KOPT-K1 (cell line): ENCODE measurements around the gene AGAP1.

Experiments used
- H3K27ac ChIP-seq: fragments of 200-600 bp; sonication (generic); 2 replicates; pipeline ENCODE4 v1.5.1; 2016; ENCODE audit warnings: antibody characterized with exemption, mild to moderate bottlenecking, low read depth, low read length; ENCODE audit not compliant: poor library complexity, severe bottlenecking
- H3K36me3 ChIP-seq: fragments of 200-600 bp; sonication (generic); 2 replicates; pipeline ENCODE4 v1.5.1; 2017; ENCODE audit warnings: antibody characterized with exemption, mild to moderate bottlenecking, low read length, moderate library complexity; ENCODE audit not compliant: insufficient read depth
- H3K9me3 ChIP-seq: fragments of 200-600 bp; sonication (generic); 2 replicates; pipeline ENCODE4 v1.5.1; 2017; ENCODE audit warnings: antibody characterized with exemption, low read length, mild to moderate bottlenecking; ENCODE audit not compliant: insufficient read depth, poor library complexity, severe bottlenecking

The AGAP1 gene

DNA sequence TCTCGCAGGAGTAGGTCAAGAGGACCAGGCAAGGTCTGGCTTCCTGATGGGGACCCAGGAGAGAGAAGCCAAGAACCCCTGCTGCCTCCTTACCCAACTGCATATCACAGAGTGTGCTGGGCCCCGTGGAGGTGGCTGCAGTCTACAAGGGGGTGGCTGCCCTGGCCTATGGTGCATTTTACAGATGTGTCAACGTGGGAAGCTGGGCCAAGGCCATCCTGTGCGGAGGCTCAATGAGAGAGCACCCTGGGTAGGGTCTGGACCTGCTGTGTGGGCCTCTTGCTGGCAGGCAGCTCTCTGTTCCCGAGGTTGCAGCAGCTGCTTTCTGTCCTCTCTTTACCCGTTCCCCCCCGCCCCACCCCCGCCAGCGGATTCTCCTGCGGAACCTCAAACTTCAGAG, 612.9 kb downstream of the AGAP1 start:
- Histone ChIP-seq H3K9me3 (no peaks in the 10 kb centered on the region), H3K36me3 (no peaks in the 10 kb centered on the region), H3K27ac (no peak overlapping the region)

DNA sequence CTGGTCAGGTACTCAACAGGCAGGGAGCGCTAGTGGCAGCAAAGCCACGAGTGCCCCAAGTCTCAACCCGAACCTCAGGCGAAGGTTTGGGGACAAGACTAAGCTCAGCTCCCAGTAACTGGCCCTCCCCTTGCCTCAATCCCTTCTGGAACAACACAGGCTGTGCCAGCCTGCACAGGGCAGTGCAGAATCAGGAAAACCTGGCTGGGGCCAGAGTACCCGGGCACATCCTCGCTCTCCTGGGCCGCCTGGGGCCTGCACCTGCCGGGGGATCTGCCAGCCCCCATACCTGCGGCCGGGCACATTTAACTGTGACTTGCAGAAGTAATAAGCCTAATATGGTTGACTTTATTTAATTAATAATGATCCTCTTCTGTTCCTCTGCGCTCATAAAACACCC, 613.7 kb downstream of the AGAP1 start:
- no peak overlapping the region for H3K27ac ChIP-seq
- H3K36me3 ChIP-seq, result no peaks in the 10 kb centered on the region
- H3K9me3 ChIP-seq, result no peaks in the 10 kb centered on the region

DNA sequence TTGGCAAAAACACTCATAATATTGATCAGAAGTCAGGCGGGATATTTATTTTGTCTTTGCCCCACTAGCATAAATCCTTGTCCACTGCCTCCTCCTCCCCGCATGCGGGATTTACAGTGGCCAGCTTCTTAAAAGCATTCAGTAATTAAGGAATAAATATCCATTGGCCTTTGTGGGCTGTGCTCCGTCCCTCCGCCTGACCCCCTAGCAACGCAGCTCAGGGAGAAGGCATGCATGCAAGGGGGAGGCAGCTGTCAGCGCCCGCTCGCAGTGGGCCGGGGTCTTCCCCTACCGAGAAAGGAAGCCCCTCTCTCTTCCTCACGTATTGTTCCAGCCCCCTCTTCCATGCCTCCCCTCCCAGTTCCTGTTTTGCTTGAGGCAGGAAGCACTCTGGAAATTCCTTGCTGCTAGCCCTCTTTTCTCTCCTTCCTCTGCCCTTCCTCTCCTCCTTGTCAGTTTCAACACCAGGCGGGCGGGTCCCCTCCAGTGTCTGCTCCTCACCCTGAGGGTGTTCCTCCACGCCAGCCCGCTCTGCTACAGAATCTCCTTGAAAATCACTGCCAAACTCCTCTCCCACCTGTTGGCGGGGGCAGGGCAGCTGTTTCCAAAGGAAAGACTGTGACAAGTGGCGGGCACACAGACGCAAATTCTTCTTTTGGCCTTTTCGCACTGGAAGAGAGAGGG, 614.2 kb downstream of the AGAP1 start:
- no peaks in the 10 kb centered on the region for H3K9me3 ChIP-seq
- no peaks in the 10 kb centered on the region for H3K36me3 ChIP-seq
- H3K27ac ChIP-seq, result no peak overlapping the region

DNA sequence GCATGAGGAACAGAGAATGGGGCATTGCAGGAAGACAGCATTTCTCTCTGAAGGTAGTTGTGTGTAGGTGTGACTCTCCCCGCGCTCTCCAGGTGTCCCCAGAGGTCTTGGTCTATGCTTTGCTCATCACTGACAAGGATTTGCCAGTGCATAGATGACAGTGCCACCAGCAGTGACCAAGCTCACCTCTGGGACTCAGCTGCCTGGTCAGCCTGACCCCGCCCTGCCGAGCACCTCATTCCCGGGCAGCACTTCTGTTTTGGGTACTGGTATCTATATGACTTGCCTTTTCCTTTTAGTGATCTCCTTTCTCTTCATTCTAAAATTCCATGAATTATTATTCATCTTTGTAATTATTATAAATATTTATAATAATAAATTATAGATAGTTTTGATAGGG, 615.2 kb downstream of the AGAP1 start:
- Histone ChIP-seq H3K27ac (no peak overlapping the region), H3K36me3 (no peaks in the 10 kb centered on the region), H3K9me3 (no peaks in the 10 kb centered on the region)

DNA sequence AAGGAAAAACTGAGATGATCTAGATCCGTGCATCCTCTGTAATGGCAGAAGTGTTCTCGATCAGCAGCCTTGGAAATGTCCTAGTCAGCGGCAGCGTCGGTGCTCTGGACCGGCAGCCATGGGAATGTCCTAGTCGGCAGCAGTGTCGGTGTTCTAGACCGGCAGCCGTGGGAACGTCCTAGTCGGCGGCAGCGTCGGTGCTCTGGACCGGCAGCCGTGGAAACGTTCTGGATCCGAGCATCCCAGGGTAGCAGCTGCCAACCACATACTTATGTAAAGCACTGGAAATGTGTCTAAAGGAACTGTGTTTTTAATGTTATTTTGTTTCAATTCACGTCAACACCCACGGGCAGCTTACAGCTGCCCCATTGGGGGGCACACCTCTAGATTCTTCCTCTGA, 615.6 kb downstream of the AGAP1 start:
- H3K9me3 ChIP-seq, result no peaks in the 10 kb centered on the region
- H3K36me3 ChIP-seq, result no peaks in the 10 kb centered on the region
- H3K27ac ChIP-seq, result no peak overlapping the region

DNA sequence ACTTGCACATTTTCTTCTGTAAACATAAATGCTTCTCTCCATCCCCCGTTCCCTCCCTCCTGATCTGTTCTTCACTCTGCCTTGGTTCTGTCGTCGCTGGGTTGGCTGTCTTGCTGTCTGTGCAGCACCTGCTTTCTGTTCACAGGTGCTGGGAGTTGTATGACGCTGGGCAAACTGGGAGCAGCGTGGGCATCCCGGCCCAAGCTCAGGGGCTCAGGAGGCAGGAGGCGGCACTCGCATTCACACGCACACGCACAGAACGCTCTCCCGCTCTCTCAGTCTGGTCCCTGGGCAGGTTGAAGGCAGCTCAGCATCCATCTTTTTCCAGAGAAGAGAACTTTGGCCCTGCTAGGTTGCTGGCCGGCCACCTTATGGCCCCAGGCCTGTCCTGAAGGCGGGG, 618.6 kb downstream of the AGAP1 start:
- Histone ChIP-seq H3K9me3 (no peaks in the 10 kb centered on the region), H3K27ac (no peak overlapping the region), H3K36me3 (no peaks in the 10 kb centered on the region)

- Histone ChIP-seq H3K36me3 (no peaks in the 10 kb centered on the region), H3K9me3 (no peaks in the 10 kb centered on the region), H3K27ac (no peak overlapping the region)
These were observed 619.6 kb downstream of the AGAP1 start for GRCh38 chr2:236113425-236113824.

GRCh38 chr2:236113948-236114347, 620.1 kb downstream of the AGAP1 start:
- Histone ChIP-seq H3K27ac (no peak overlapping the region), H3K9me3 (no peaks in the 10 kb centered on the region), H3K36me3 (no peaks in the 10 kb centered on the region)

- no peak overlapping the region for H3K27ac ChIP-seq
- no peaks in the 10 kb centered on the region for H3K36me3 ChIP-seq
- no peaks in the 10 kb centered on the region for H3K9me3 ChIP-seq
These were observed 621.1 kb downstream of the AGAP1 start for GRCh38 chr2:236114959-236115358.

DNA sequence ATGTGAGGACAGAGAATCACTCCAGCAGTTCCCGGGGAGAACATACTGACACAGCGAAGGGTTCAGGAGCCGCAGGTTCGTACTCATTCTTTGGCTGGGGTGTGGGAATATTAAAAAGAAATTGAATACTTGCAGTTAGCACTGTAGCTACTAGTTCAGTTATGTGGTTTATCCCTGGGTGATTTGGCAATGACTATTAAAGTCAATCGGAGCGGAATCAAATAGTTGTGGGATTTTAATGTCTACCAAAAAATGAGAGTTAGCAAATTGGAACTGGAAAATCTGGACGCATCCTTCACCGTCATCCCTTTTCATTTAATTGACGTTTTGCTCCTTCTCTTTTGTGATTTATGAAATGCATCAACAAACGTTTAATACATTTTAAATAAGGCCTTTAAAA, 623.6 kb downstream of the AGAP1 start:
- Histone ChIP-seq H3K9me3 (no peaks in the 10 kb centered on the region), H3K27ac (no peak overlapping the region), H3K36me3 (no peaks in the 10 kb centered on the region)

DNA sequence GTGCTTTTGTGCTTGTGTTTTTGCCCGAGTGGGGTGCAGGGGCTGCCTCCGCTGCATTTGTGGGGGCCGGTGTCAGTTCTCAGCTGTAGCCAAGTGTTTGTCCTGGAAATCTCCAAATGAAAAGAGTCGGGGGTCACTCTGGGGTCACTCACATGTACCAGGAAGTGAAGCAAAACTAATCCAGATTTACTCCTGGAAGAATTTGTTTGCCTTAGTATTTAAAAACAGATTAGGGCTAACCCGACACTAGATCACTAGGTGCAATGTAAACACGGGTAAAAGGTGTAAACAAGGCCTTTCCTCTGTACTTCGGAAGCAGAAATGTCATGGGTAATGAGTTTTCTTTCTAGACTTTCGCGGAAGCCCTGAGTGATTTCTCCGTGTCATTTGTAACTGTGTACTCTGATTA, 624.0 kb downstream of the AGAP1 start:
- Histone ChIP-seq H3K36me3 (no peaks in the 10 kb centered on the region), H3K9me3 (no peaks in the 10 kb centered on the region), H3K27ac (no peak overlapping the region)

DNA sequence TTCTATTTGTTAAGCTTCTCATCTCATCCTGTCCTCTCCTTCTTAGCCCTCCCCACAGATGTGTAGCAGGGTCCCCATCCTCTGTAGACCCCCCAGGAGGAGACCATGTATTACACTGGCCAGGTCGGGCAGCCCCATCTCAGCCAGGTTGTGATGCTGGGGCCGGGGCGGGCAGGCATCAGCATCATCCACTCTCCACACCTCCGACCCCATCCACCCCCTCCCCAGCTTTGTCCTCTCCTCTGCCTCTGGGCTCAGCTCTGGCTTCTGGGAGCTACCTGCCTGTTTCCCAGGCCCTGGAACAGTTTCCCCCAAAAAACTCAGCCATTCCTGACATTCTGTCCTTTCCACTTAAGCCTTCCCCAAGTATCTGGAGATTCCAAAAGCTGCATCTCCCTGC, 625.2 kb downstream of the AGAP1 start:
- no peaks in the 10 kb centered on the region for H3K9me3 ChIP-seq
- no peak overlapping the region for H3K27ac ChIP-seq
- H3K36me3 ChIP-seq, result no peaks in the 10 kb centered on the region

DNA sequence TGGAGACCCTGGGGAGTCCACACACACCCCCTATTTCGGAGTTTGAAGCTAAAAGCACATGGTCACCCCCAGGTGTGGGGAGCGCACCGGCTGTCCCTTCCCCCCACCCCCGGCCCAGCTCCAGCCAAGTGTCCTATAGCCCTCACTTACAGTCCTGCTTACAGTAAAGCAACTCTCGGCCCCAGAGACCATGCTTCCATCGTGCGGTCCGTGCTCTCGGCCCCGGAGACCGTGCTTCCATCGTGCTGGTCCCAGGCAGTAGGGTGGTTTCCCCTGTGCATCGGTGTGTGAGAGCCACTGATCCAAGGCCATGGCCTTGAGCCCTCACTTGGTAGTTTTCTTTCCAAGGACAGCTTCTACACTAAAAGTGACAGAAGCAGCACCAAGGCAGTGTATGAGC, 625.6 kb downstream of the AGAP1 start:
- no peaks in the 10 kb centered on the region for H3K9me3 ChIP-seq
- H3K27ac ChIP-seq, result no peak overlapping the region
- H3K36me3 ChIP-seq, result no peaks in the 10 kb centered on the region

GRCh38 chr2:236120141-236120601, 626.3 kb downstream of the AGAP1 start:
- Histone ChIP-seq H3K9me3 (no peaks in the 10 kb centered on the region), H3K36me3 (no peaks in the 10 kb centered on the region), H3K27ac (no peak overlapping the region)

- Histone ChIP-seq H3K9me3 (no peaks in the 10 kb centered on the region), H3K36me3 (no peaks in the 10 kb centered on the region), H3K27ac (no peak overlapping the region)
These were observed 627.0 kb downstream of the AGAP1 start for GRCh38 chr2:236120829-236121228.

DNA sequence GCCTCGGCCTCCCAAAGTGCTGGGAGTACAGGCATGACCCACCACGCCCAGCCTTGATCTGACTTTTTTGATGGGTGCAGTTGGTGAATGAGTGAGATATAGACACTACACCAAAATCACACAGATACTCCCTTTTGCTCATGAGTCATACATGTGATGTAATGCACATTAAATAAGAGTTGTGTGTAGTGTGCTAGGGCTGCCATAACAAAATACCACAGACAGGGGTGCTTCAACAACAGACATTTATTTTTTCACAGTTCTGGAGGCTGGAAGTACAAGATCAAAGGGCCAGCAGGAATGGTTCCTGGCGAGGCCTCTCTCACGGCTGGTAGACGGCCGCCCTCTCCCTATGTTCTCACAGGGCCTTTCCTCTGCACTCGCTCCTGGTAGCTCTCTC, 627.7 kb downstream of the AGAP1 start:
- Histone ChIP-seq H3K36me3 (no peaks in the 10 kb centered on the region), H3K9me3 (no peaks in the 10 kb centered on the region), H3K27ac (no peak overlapping the region)
